ENCODE measurements around the gene MISFA.
"Not testable (repeated sequence)": the region's sequence is repeated elsewhere in the genome, so short reads cannot be mapped to it uniquely, and the experiment has no call there.

The MISFA gene

GRCh38 chr11:18617688-18618341, 18.2 kb downstream of the MISFA start:
- DNase-seq (ENCODE audit: low read depth in 2 of 2): peak in 1 of 2 donors; percentile 4

- no peak for DNase-seq (ENCODE audit: low read depth in 2 of 2)
Observed at GRCh38 chr11:18618342-18619025, 18.9 kb downstream of the MISFA start.

- no peak for DNase-seq (ENCODE audit: low read depth in 2 of 2)
Observed at GRCh38 chr11:18623707-18624106, 24.1 kb downstream of the MISFA start.

- no peak for DNase-seq (ENCODE audit: low read depth in 2 of 2)
Observed at GRCh38 chr11:18624161-18624560, 24.6 kb downstream of the MISFA start.

GRCh38 chr11:18632841-18633240, 33.3 kb downstream of the MISFA start:
- no peak for DNase-seq (ENCODE audit: low read depth in 2 of 2)

- DNase-seq (ENCODE audit: low read depth in 2 of 2): peak in 1 of 2 donors; percentile 27
Observed at GRCh38 chr11:18633256-18634139, 33.9 kb downstream of the MISFA start.

GRCh38 chr11:18634140-18635032, 34.8 kb downstream of the MISFA start, which contains the start of gene SPTY2D1:
Gene SPTY2D1, minus strand, starts transcription at chr11:18634342. Its CDS starts 85 bp downstream, at chr11:18634257.
- DNase-seq (ENCODE audit: low read depth in 2 of 2): peak; percentile 92 to 96

GRCh38 chr11:18641677-18642076, 42.1 kb downstream of the MISFA start:
- no peak for DNase-seq (ENCODE audit: low read depth in 2 of 2)

- not testable (repeated sequence) for DNase-seq (ENCODE audit: low read depth in 2 of 2)
Observed at GRCh38 chr11:18643034-18643433, 43.4 kb downstream of the MISFA start.

- DNase-seq (ENCODE audit: low read depth in 2 of 2): no peak
Observed at GRCh38 chr11:18650353-18650752, 50.8 kb downstream of the MISFA start.

- DNase-seq (ENCODE audit: low read depth in 2 of 2): peak; percentile 20 to 36
Observed at GRCh38 chr11:18650859-18651557, 51.4 kb downstream of the MISFA start.
